NCI-H2107 treated with DMSO at 0.1 percent for 48 hours (cell line): ENCODE data around the gene IPO9.
A peak's percentile ranks its signal among the peaks of the same experiment; 100 is the strongest.

Source experiments
- DNase-seq: peaks from one replicate; lab custom pipeline; 2025; ENCODE audit not compliant: unreplicated experiment; lab: John Stamatoyannopoulos, UW

Gene IPO9

GRCh38 chr1:201886103-201886885, 57.3 kb downstream of the IPO9 start:
- DNase-seq: no peak

DNA sequence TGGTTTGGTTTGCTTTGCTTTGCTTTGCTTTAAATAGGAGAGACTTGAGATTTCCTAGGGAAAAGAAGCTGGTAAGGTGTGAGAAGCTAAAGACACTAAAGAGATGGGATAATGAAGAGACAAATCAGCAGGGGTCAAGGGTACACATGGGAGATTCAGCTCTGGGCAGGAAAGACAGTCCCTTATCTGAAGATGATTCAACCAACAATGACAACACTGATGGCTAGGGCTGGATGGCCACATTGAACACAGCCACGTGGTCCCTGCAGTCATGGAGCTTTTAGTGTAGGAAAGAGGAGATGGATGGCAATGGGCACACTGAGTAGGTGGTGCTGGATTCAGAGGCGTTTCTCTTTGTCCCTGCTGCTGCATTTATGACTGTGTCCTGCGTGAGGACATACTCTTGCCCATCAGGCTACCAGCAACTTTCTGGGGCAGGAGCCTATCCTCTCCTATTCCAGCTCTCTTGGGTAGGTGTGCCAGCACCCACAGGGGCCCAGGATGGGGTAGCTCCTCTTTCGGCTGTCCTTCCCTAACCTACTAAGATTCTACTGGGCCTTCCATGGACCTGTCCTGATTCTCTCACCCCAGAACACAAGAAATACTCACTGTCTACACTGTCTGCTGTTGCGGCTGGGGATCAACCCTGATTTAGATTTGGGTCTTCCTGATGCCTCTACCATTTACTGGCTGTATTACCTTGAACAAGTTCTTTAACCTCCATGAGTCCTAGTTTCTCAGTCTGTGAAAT, 58.3 kb downstream of the IPO9 start:
- no peak for DNase-seq

DNA sequence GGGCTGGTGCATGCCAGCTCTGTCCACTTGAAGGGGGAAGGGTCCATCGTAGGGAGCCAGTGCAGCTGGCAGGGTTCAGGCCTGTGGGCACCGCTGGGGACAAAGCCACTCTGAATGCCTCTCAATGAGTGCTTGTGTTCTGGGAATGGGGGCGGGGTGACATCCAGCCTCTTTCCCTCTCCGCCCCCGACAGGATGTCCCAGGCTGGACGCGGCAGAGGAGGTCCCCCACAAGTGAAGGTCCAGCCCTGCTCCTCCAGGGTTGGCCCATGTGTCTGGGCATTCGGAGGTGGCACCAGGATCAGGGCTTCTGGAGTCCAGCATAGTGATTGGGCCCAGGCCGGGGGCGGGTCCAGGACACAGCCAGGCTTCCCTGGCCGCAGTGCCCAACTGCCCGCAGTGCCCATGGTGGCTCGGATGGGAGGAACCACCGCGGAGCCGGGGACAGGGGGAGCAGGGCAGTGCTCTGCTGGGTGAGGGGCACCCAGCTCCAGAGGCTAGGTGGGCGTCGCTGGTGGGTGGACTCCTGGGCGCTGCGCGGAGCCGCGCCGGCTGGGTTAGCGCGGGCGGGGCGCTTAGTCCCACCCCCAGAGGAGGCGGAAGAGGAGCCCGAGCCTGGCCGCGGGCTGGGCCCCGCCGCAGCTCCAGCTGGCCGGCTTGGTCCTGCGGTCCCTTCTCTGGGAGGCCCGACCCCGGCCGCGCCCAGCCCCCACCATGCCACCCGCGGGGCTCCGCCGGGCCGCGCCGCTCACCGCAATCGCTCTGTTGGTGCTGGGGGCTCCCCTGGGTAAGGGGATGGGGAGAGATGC, 59.5 kb downstream of the IPO9 start, which contains the start of gene SHISA4:
Gene SHISA4 (plus strand): TSS at position 617 of the 808 bp plus-strand sequence. CDS start 97 bp downstream, at position 714.
- DNase-seq: no peak

- no peak for DNase-seq
Observed at GRCh38 chr1:201889090-201889968, 60.4 kb downstream of the IPO9 start.

DNA sequence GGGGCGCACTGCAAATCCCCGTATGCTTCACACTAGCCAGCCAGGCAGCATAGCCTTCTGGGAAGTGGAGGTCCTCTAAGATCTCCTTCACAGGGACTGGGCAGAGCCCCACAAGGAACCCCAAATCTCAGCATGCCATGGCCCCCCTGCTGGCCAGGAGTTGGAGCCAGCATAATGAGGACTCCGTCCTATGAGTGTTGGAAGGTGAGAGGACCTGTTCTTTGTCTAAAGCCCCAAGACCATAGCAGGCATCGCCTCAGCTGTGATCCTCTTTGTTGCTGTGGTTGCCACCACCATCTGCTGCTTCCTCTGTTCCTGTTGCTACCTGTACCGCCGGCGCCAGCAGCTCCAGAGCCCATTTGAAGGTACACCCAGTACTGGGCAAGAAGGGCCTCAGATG, 61.3 kb downstream of the IPO9 start:
- DNase-seq: no peak

DNA sequence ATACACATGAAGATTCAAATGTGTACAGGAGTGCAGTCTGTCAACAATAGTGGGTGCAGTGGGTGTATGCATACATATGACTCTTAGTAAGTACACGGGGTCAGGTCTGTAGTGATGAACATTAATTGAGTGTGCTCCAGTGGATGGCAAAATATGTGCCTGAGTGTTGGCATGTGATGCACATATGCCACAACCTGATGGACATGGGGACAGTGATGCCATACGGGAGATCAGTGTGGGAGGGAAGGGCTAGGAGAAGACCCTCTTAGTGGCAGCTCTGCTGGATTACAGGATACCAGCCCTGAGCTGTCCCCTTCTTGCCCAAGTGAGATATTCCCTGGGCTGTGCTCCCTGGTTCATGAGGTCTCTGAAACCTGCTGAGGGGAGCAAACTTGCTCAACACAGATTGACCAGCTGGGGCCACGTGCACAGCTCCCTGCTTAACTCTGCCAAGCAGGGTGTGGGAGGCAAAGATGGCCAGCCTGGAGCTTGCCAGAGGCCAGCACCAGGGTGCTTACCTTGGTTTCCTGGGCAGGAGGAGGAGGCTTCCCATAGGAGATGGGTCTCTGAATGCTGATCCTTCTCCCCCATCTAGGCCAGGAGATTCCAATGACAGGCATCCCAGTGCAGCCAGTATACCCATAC, 62.0 kb downstream of the IPO9 start:
- no peak for DNase-seq

GRCh38 chr1:201891451-201892045, 62.6 kb downstream of the IPO9 start:
- no peak for DNase-seq

DNA sequence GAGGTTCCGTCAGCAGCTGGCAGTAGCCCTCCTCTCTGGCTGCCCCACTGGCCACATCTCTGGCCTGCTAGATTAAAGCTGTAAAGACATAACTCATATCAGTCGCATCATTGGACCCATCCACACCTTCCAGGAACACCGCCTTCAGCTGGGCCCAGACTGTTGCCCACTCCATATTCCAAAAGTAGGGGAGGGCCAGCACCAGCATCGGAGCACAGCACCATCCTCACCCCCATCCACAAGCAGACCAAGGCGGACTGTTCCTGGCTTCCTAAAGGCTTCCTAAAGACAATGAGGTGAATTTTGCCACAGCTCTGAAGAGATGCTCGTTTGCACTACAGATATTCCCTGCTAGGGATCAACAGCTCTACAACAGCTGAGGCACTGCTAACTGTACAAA, 63.3 kb downstream of the IPO9 start:
- DNase-seq: no peak

DNA sequence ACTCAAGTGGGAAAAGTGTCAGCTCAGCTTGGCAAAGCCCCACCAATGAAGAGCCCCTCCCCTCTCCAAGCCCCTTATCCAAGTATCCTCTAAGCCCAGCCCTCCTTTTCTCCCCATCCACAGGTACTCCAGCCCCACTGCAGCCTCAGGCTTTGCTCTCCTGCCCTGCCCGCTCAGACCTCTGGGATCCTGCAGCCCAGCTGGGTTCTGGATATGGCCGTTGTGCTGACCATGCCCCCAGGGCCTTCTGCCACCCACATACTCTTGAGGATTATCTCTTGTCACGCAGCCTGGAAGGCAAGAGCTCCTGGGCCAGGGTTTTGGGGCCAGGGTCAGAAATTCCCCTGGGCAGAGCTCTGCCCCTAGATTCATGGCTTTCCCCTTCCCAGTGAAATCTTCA, 64.5 kb downstream of the IPO9 start:
- DNase-seq: no peak

- DNase-seq: no peak
Observed at GRCh38 chr1:201894343-201895119, 65.6 kb downstream of the IPO9 start.

DNA sequence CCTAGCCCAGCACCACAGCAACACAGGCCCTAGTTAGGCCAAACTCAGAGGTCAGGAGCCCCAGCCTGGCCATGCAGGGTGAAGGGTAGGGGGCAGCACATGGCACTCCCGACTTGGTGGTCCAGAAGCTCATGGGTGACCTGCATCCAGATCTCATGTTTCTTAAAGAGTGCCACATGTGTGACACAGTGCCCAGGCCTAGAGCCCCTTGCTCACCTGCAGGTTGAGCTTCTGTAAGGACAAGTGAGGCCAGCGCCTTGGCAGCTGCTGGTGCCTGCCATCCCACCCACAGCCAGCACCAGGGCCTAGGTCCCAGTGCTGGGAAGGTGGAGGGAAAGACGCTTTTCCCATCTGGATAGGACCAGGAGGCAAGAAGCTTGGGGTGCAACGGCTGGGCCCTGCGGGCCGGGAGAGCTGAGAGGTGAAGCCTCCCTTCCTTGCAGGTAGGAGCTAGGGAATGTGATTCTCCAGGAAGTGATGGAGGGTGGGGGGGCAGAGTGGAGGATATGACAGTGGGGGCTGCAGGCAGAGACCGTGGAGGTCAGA, 66.2 kb downstream of the IPO9 start:
- DNase-seq: no peak

DNA sequence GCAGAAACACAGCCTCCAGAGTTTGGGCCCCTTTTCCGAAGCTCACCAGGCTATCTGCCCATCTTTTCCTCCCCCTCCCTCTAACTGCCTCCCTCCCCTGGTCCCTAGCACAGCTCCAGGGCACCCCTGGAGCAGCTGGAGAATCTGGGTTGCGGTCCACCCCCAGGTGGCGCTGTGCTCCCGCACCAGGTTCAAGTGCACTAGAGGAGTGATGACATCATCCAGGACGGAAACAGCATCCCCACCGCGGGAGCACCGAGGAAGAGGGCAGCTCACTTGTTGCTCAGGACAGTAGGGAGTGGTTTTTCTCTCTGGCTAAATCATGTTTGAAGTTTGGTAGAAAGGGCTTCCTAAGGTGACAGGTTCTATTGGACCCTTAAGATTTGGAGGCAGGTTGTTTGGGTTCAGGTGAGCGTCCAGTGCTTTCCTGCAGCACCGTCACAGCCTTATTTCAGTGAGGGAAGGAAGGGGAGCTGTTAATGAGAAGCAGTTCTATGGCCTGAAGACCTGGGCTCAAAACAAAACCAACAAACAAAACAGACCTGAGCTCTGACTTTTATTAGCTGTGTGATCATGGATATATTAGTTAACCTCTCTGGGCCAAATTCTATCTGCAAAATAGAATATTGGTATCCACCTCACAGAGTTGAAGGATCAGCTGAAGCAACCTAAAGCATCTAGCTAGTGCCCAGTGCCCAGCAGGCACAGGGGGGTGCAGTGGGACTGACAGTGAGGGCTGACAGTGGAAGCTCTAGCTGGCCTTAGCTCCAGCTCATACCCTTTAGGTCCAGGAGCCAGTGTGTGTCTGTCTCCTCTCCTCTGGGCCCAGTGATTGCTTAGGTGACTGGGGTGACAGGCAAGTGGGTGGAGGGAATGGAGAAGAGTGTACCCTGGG, 67.2 kb downstream of the IPO9 start:
- DNase-seq: peak; percentile 86

DNA sequence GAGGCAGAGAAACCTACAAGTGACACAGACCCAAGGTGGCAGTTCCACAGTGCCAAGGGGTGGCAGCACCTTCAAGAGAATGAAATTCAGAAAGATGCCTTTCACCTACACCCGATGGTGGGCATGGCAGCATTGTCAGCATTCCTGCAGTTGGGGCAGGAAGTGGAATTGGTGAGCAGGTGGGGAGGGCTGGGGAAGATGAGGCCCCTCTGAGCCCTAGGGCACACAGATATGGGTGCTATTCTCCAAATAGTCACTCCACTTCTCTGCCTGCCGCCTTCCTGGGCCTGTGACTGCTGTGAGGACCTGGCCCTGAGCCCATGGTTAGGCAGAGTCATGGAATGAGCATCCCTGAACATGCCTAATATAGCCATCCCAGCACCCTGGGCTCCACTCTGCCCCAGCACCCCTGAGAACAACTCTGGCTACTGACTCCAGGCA, 68.0 kb downstream of the IPO9 start:
- DNase-seq: no peak

- no peak for DNase-seq
Observed at GRCh38 chr1:201898240-201898894, 69.4 kb downstream of the IPO9 start.

GRCh38 chr1:201898992-201899391, 70.0 kb downstream of the IPO9 start:
- no peak for DNase-seq

GRCh38 chr1:201899683-201900429, 70.9 kb downstream of the IPO9 start:
- no peak for DNase-seq
